Muscle of arm (tissue), 14 donors: ENCODE measurements around the gene HCRT. TPM values are rescaled to one million over a fixed set of nuclear protein-coding genes. Genes with fewer than 3 reads are reported as not detected.
"Not testable (repeated sequence)": the region's sequence is repeated elsewhere in the genome, so short reads cannot be mapped to it uniquely, and the experiment has no call there.

Source experiments
- DNase-seq: peaks from one replicate; pipeline ENCODE4 v3.0.0-alpha.2; 2013
- long read RNA-seq, 11 donors: transcript quantifications; one replicate each; lab custom pipeline, GENCODE V29; 2026
- polyA plus RNA-seq, 12 donors: library from polyadenylated mRNA; unstranded; fragments of 120-200 nt; gene quantifications; one replicate each; pipeline ENCODE4 v1.2.1, GENCODE V29; 2013; ENCODE audit not compliant: insufficient read length in 12 of 12

HCRT gene, protein sequence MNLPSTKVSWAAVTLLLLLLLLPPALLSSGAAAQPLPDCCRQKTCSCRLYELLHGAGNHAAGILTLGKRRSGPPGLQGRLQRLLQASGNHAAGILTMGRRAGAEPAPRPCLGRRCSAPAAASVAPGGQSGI
- under 1 TPM in 2 of 12 donors, not detected in 10; 0.32 to 0.58 TPM for polyA plus RNA-seq
- long read RNA-seq, donor 1, result 0 reads
- long read RNA-seq, donor 2, partial matches to known transcripts, result 0 of 1 reads
- long read RNA-seq, donor 2, other reads (novel, unspliced or antisense), result 0 of 1 reads
- long read RNA-seq, donor 3, result 0 reads
- long read RNA-seq, donor 4, result 0 reads
- long read RNA-seq, donor 5, result 0 reads
- long read RNA-seq, donor 6, result 0 reads
- long read RNA-seq, donor 7, result 0 reads
- long read RNA-seq, donor 8, result 0 reads
- long read RNA-seq, donor 9, result 0 reads
- long read RNA-seq, donor 10, result 0 reads
- long read RNA-seq, donor 11, partial matches to known transcripts, result 0 of 3 reads
- long read RNA-seq, donor 11, other reads (novel, unspliced or antisense), result 0 of 3 reads

DNA sequence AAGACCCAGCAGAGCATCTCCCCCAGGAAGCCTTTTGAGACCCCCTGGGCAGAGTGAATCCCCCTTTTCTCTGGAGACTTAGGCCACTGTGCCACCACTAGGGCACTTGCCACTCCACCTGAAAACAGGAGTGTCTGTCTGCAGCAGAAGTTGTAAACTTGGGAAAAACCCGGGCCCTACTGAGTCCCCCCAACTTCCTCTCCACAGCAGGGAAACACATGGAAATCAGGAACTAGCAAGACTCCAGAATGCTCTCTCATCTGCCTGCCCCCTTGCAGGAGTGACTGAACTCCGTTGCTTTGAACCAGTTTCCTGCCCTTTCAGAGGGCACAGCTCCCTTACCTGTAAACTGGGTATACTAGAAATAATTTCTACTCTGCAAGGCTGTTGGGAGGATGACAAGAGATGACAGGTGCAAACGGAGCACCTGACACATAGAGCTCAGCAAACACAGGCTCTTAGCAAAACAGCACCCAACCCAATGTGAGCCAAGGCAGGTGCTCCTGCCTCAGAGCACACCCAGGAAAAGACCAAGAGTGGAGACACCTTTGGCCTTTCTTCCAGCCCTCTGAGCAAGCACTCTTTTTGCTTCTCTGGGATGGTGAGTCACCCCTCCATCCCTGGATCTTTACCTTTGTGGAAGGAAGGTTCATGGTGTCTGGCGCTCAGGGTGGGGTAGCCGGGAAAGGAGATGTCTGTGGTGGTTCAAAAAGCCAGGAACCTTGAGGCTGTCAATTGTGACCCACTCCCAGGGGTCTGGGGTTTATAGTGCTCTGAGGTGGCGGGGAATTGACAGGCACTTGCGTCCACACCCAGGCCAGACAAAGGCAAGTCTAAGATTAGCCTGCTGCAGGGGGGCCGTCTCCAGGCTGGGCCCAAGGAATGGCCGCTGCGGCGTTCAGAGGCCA is at the start of gene HCRT:
TSS of gene HCRT (minus strand) at position 740 of the 908 bp plus-strand sequence. CDS start at position 653, 87 bp downstream.
- no peak for DNase-seq

DNA sequence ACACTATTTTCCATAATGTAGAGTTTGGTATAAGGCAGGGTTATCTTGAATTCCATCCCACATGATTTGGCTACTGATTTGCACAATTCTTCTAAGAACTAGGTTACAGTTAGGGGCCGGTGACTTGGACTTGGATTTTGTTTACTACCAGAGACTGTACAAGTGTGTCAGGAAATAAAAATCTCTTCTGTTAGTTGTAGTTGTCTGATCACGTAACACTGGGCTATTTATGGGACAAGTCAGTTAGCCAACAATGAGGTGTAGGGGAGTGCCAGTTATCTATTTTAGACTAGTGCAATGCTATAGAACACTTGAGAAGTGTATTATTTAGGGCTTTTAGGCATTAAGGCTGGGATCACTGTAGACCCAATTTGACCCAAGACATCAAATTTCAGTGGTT is 48.7 kb upstream of the HCRT start:
- no peak for DNase-seq

DNA sequence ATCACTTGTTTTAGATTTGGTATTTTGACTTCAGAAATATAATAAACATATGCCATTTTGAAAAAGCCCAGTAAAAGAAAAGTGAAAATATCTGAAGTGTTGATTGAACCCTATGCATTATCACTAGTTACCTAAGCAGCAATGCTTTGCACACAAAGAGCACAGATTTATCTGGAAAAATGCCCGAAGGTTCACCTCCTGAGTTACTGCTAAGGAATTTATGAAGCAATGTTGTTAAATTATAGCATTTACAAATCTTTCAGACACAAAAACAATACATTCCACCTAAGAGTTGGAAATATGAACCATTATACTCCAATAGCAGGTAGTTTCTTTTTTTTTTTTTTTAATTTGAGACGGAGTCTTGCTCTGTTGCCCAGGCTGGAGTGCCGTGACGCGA is 47.9 kb upstream of the HCRT start:
- DNase-seq, result no peak

DNA sequence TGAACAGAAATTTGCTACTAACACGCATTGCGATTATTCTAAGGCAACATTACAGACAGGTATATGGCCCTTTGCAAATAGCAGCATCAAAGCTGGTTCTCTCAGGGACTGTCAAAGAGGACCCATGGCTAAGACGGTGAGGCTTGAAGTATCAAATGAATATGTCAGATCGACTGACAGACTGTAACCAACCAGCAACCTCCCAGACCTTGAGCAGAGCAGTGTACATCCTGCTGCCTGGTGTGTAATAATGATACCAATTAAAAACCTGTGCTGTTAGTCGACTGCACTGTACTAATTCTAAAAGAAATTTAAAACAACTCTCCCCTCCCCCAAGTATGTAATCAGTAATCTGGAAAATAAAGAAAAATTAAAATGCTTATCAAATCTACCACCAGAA is 45.0 kb upstream of the HCRT start:
- no peak for DNase-seq

DNA sequence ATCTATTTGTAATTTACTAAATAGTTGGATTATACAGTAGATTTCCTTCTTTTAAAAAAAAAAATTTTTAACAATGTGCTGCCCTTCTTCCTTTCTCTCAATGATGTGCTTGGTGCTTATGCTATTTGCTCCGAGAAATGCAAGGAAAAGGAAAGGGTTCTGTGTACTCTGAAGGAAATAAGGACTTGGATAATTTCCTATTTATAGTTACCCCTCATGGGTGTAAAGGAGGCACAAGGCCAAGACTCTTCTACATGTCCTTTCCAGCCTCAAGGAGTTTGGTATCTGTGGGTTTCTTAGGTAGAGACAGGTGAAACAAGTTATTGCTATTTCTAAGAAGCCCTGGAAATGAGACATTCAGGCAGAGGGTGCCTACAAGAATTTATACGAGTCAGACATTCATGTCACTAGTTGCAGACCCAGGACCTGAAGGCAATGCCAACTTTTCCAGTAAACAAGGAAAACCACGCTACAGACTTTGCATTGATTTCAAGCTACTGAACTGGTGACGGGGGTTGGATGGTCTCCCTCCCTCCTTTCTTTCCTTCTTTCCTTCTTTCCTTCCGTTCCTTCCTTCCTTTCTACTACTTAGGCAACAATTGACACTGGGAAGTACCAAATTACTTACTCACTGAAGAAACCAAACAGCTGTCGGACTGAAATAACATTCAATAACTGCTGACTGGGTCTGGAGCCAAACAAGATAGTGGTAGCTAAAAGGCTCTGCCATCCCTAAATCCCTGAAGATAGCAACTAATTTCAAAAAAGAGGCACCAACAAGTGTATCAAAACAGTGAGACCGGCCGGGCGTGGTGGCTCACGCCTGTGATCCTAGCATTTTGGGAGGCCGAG is 42.8 kb upstream of the HCRT start:
- no peak for DNase-seq

DNA sequence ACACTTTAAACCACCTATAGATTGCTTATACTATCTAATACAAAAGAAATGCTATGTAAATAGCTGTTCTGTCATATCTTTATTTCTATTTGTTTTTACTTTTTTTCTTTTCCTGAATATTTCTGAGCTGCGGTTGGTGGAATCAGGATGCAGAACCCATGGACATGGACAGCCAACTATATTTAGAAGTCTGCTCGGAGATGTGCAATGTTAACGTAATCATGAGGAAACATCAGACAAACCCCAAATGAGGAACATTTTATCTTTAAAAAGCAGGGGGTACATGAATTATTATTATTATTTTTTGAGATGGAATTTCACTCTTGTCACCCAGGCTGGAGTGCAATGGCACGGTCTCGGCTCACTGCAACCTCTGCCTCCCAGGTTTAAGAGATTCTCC is 40.4 kb upstream of the HCRT start:
- no peak for DNase-seq

DNA sequence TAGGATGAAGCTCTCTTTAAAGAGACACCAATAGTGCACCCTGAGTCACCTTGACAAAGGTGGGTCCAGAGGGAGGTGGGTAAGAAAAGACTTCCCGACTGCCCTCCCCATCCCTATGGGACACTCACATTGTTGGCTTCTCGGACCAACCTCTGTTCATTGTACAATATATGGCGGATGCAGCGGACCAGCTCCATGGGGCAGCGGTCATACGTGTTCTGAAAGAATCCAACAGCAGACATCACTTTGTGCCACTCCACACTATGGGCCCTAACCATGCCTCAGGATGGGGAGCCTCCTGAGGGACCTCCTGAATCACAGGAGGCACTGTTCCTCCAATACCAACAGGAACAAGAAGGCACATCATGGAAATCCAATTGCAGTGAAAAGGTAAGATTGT is 39.4 kb upstream of the HCRT start:
- no peak for DNase-seq

DNA sequence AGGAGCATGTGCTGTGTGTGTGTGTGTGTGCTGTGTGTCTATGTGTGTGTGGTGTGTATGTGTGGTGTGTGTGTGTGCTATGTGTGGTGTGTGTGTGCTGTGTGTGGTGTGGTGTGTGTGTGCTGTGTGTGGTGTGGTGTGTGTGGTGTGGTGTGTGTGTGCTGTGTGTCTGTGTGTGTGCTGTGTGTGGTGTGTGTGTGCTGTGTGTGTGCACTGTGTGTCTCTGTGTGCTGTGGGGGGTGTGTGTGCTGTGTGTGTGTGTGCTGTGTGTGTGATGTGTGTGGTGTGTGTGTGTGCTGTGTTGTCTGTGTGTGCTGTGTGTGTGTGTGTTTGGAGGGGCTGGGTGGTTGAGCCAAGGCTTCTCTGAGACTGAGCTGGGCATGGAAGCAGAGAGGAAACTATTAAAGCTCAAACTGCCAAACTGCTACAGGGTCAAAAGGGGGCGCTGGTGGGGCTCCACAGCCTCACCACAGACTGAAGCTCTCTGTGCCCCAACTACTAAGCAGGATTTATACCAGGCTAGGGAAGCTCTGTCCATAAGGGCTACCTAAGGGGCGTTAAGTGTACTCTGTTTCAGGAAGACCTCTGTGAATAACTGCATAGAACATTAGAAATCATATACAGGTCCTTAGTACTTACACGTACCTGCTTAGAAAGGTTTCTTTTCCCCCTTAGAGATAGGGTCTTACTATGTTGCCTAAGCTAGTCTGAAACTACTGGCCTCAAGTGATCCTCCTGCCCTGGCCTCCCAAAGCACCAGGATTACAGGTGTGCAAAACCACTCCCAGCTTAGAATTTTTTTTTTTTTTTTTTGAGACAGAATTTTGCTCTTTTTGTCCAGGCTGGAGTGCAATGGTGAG is 36.9 kb upstream of the HCRT start:
- DNase-seq, result peak; percentile 21

DNA sequence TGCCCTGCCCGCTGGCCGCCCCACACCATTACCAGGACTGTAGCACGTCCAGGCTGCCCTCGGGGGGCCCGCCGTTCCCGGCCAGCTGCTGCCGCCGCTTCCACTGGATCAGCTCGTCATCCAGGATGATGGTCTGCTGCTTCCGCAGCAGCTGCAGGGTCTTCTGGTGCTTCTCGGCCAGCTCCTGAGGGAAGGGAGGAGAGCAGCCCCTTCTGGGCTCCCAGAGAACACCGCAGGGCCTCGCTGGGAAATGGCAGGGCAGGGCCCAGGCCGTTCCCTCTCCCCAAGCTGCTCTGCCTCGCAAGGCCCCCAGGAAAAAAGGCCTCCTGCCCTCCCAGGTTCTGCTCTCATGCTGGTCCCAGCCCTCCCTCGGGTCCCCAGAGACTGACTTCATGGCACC is 34.0 kb upstream of the HCRT start:
- DNase-seq, result not testable (repeated sequence)

DNA sequence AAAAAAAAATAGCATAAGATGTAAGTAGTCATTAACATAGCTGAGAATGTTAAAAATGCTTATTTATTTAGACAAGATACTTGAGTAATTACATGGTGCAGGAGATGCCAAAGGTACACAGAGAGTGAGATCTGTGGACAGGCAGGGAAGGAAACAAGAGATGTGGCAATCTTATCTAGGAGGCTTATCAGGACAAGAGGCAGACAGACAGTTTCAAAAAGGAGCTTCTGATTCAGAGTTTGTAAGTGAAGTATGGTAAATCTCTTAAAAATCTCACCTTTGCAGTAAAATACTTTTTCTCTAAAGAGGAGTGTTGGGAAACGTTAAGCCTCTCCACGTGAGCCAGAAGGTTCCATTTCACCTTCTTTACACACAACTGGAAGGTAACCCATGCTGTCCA is 28.9 kb upstream of the HCRT start:
- DNase-seq, result no peak

DNA sequence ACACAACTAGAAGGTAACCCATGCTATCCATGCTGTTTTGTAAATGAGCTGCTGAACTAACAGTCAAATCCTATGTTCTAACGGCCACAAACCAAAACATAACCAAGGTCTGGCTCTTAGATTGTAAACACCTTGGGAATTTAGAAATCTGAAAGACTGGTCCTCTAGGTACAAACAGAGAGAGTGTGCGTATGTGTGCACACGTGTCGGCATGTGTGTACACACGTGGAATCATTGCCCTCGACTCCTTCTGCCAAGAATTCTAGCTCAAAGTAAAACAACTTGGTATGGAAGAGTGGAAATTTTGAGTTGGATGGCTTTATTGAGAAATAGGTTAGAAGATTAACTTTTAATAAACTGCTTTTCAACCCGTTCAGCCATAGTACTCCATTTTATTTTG is 27.1 kb upstream of the HCRT start:
- peak; percentile 12 for DNase-seq

DNA sequence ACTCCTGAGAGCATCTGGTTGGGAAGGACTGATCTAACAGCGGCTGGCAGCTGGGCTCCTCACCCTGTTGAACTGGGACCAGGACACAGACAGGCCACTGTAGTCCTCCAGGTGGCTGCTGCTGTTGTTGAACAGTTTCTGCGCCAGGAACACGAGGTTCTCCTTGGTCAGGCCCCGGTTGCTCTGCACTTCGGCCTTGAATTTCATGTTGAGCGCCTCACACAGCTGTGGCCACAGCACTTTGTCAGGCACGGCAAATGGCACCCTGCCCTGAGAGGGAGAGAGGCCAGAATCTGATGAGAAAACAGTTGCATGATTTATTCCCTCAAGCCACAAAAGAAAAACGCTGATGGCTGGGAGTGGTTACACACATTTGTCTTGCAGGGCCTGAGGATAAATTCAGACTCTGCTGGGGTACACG is 26.7 kb upstream of the HCRT start:
- DNase-seq, result peak; percentile 50

DNA sequence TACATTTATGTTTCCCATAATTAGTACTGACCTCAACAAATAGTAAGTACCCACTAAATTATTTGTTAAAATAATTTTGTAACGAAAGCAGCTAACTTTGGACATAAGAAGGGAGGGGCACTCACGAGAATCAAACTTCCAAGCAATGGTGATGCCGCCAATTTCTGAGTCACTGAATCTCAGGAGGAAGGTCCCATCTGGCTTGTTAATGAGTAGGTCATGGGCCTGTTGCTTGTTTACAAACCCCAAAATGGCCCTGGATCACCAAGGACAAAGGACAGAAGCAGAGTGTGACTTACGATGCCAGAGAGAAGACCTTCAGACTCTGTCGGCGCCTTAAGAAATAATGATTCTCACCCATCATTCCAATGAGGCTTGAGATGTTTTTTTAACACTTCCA is 24.8 kb upstream of the HCRT start:
- no peak for DNase-seq

DNA sequence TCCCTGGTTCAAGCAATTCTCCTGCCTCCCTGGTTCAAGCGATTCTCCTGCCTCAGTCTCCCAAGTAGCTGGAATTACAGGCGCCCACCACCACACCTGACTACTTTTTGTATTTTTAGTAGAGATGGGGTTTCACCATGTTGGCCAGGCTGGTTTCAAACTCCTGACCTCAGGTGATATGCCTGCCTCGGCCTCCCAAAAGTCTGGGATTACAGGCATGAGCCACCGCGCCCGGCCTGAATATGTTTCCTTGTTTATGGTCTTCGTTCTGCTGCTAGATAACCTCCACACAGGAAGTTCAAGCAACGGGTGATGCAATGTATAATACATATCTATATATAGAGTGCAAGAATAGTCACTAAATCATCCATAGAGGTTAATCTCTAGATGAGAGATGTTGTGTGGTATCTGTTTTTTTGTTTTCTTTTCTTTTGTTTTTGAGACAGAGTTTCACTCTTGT is 20.9 kb upstream of the HCRT start:
- not testable (repeated sequence) for DNase-seq

DNA sequence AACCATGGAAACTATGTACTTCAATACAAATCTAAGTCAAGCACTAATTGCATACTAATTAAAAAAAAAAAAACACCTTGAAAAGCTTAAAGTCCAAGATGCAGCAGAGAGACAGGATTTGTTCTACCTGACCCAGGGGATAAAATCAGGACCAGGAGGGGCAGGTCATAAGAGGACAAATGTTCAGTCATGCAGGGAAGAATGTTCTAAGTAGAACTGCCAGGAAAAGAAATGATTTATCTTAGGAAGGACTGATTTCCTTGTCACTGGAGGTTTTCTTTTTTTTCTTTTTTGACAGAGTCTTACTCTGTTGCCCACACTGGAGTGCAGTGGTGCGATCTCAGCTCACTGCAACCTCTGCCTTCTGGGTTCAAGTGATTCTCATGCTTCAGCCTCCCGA is 18.1 kb upstream of the HCRT start:
- DNase-seq, result no peak

DNA sequence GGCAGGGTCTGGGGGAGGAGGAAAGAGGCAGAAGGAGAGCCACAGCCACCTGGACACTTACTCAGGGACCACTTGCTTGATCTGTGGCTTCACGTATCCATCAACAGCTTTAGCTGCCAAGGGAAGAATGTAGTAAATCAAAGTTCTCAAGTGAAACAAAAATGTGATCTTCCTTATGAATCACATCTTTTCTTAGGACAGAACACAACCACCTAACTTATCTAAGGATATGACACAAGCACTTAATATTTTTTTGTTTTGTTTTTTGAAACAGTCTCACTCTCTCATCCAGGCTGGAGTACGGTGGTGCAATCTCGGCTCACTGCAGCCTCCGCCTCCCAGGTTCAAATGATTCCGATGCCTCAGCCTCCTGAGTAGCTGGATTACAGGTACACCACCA is 17.4 kb upstream of the HCRT start:
- DNase-seq, result no peak

DNA sequence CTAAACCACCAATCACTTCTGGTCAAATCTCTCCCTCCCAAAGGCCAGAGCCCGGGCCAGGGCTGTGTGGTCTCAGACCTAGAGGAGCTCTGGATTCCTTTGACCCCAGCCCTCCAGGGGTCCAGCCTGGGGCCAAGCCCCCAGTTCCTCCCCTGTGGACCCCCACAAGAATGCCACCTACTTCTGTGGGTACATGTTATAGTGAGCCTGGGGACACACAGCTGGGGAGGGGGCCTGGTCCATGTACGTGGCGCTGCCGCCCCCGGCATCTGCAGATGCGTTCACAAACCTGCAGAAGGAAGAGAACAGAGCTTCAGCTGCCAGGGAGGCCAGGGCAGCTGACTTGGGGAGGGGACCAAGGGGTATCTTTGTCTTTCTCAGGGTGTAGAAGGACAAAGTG is 16.9 kb upstream of the HCRT start:
- DNase-seq, result no peak

DNA sequence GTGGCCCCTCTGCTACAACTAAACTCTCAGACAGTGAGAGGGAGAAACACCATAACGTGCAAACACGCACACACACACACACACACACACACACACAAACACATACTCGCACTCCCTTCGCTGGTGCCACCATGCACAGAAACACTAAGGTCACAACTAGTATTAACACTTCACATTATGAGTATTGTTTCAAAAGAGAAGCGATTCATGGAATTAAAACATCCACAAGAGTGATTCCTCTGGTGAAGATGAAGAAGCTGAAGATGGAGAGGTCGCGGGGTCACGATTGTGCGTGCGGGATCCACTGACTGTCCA is 16.2 kb upstream of the HCRT start:
- DNase-seq, result no peak

DNA sequence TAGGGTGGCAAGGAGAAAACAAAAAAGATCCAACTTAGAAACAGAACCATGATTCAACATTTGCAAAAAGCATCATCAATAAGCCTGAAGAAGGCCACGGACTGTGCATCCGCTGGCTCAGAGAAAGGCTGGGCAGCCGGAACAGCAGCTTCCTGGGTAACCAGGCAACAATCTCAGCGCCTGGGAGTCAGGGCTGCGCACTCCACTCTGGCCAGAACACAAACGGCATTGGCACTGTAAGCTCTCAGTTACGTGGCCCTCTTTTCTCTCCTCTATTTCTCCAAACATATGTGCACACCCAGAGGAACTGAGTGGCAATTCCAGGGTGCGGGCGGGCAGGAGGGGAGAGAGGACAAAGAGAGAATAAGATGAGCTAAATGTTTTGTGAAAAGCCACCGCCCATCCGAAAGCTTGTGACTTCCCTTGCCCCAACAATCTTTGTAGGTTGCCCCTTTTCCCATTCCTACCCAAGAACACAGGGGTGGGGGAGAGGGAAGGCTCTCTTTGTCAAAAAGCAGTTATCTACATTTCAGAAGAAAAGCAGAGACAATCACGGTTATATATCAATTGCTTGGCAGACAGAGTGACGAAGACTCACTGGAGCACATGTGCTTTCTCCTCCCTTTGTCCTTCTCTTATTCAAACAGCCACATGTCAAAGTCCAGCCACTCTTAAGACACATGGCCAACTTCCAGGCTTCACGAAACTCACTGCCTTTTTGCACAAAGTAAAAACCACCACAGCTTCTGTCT is 15.6 kb upstream of the HCRT start:
- DNase-seq, result no peak

DNA sequence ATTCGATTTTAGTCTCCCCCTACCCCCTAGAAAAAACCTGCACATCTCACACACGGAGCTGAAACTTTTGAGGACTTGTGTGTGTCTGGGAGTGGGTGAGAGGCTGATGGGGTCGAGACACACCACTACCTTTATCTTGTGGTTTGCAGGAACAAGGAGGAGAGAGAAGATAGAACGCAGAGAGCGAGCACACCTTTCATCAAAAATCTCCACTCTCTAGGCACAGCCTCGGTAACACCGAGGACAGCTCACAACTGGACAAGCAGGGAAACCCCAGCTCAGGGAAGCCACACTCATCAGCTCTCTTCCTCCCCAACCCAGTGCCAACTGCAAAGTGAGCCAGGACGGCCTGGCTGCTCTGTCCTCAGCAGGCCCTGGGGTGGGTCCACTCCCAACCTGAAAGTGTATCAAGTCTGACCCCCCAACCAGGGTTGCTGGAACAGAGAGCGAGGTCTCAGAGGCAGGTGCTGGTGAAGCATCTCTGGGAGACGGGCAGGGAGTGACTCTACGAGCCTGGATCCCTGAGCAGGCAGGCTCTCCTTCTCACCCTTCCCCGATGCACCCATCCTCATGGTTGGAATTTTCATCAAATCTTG is 14.3 kb upstream of the HCRT start:
- DNase-seq, result no peak
